NCI-H2107 treated with DMSO at 0.1 percent for 48 hours (cell line): ENCODE measurements around the gene ZNF831.

Source experiments
- DNase-seq: peaks from one replicate; lab custom pipeline; 2025; ENCODE audit not compliant: unreplicated experiment; lab: John Stamatoyannopoulos, UW

The ZNF831 gene

DNA sequence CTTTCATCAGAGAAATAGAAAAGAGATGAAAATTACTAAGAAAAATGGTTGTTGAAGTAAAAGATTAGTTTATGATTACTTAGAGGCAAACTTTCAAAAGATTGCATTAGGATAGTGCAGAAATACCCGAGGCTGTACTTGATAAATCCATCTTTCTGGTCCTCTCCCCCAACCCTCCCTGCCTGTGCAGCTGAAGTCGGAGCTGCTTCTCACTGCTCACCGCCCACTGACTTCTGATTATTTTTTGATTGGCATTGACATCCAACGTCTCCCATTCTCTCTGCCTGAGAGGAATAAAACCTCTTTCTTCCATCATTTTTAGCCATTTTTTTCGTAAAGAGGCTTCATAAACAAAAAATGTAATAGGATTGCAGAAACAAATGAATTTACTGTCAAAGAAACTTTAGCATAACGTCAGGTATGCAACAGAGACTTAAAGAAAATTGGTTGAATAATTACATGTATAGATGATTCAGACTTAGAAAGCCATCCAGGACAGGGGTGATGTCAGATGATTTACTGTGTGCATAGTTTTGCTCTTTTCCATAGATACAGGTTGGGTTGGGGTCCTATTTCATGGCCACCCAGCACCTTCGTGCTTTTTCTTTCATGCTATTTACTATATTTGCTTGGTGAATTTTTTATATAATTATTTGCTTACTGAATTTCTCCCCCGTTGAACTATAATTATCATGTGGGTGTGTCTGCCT is 83.2 kb downstream of the ZNF831 start:
- no peak for DNase-seq

DNA sequence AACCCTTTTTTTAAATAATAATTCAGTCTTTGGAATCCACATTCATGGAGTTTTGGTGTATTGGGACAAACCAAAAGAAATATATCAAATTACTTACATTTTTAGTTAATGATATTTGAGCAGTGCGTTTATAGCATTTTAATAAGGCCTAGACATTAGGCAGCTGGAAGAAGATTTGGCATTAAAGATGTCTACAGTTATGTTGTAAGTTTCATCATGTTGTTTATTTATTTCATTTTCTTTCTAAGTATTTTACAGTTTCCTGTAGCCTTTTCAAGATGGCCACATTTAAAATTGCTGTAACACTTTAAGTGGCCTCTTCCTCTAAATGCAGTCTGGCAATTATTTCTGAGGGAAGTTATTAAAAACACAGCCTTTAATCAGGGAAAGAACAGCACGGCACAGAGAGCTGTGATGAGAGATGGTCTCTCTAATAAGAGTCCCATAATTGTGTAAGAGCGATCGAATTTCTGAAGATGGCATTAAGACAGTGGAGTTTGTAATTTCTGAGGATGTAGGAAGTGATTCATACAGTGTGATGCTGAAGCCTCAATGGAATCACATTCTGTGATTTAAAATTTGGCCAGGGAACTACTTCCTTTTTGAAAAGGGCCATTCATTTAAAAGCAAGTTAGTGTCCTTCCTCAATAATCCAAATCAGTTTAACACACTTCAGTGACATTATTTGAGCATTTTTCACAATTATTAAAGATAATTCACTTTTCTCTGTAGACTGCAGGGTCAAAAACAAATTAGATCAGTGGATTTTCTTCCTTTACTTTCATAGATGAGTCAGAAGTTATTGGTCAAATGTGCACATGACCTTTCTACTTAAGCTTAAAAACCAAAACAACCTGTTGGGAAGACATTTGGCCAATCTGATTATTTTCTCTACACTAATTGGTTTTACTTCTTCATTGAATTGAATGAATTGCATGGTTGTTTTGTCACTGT is 84.4 kb downstream of the ZNF831 start:
- DNase-seq, result no peak

DNA sequence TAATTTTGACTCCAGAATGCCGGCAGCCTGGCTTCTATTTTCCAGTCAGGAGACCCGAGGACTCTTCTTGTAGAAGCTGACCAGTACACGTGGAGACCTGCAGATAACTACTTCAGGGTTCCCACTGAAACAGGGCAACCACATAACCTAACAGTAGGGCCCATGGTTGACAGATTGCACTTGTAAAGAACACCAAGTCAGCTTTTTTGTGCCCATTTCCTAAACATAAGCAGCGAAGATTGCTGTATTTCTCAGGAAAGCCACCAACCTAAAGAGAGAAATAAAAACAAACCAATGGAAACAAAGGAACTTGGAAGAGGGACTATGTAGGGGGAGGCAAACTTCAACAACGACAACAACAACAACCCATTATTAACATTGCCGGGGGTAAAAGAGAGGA is 86.7 kb downstream of the ZNF831 start:
- no peak for DNase-seq

DNA sequence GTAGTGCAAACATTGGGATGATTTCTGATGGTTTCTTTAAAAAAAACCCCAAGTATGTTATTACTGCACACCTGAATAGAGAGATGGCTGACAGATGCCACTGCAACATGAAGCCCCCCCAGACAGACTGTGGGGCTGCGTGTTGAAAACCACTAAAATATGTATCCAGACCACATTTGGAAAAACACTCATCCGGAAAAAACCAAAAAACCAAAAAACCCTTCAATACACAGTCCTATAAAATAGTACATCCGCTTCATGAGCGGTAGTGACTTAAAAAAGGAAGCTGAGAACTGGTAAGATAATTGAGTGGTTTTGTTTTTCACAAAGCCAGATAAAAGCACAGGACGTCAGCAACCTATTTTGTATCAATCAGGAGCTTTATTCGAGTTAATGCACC is 89.7 kb downstream of the ZNF831 start:
- no peak for DNase-seq

DNA sequence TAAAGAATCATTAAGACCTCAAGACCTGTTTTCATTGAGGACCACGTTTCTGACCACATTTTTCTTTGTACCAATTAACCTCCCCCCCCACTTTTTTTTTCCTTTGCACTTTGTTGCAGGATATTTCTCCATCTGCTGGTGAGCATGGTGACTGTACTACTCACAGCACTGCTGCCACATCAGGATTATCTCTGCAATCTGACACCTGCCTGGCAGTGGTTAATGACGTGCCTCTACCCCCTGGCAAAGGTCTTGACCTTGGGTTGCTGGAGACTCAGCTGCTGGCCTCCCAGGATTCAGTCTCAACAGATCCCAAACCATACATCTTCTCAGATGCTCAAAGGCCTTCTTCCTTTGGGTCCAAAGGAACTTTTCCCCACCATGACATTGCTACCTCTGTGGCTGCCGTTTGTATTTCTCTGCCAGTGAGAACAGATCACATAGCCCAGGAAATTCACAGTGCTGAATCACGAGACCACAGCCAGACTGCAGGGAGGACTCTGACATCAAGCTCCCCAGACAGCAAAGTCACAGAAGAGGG is 90.2 kb downstream of the ZNF831 start:
- no peak for DNase-seq

DNA sequence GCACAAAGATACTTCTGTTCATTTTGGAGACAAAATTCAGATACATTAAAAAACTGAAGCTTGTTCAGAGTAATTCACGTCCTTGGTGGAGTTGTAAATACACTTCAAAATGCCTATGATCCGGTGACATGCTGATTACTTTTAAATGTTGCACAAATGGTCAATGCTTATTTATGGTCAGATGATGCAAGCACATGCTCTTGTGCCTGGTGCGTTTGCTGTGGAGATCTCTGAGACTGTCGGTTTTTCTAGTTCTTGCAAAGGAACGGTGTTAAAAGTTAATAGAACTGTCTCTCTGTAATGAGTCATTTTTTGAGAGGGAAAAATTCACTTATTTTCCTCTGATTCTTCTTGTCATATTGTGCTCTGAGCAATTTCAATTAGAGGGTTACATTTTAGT is 91.6 kb downstream of the ZNF831 start:
- DNase-seq, result no peak

DNA sequence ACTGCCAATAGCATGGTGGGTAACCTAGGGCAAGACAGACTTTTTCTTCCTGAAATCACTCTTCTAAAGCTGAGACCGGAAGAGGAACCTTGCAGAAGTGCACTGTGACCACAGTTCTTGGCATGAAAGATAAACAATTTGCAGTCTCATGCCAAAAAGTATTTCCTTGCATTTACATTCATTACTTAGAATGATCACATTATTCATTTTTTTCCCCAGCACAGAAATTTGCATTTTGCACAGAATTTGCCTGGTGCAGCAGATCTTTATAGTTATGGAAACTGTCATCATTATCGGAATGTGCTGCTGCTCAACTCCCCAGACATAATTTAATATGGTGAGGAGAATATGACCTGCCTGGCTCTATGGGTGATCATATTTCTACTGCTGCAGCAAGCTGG is 94.6 kb downstream of the ZNF831 start:
- no peak for DNase-seq

DNA sequence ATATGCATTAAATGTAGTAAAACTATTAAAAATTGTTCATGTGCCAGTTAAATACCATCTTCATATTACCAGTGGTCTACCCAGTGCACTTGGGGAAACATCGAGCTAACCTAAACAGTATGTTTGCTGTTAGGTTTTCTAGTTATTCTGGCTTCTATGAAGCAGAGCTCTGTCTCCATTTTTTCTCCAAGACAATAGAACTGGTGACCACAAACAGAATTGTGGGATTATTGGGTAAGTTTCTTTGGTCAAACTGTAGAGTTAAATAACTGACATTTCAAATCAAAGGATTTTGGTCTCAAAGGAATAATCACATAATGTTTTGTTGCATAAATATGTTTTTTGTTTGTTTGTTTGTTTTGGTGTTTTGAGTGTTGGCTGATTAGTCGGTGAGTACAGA is 96.3 kb downstream of the ZNF831 start:
- no peak for DNase-seq

DNA sequence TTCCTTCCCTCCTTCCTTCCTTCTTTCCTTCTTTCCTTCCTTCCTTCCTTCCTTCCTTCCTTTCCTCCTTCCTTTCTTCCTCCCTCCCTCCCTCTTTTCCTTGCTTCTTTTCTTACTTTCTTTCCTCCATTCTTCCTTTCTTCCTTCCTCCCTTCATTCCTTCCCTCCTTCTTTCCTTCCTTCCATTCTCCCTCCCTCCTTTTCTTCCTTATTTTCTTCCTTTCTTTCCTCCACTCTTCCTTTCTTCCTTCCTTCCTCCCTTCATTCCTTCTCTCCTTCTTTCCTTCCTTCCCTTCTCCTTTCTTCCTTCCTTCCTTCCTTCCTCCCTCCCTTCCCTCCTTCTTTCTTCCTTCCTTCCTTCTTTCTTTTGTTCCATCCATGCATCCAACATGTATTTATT is 101.7 kb downstream of the ZNF831 start:
- DNase-seq, result no peak

DNA sequence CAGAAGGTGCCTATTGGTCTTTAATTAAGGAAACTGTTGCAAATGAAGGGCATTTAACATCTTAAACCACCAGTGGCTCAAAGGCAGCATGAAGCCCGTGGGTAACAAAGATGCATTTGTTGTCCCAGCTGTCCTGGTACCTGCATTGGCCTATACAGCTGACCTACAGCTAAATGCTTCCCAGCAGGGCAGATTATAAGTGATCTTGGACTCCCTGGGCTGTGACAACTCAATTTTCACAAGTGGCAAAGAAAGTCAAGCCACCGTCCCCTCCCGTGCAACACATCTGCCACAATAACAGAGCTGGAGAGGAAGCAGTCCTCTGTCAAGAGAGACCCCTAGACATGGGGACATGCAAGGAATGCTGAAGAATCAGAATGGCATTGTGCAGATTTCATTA is 105.2 kb downstream of the ZNF831 start:
- no peak for DNase-seq

DNA sequence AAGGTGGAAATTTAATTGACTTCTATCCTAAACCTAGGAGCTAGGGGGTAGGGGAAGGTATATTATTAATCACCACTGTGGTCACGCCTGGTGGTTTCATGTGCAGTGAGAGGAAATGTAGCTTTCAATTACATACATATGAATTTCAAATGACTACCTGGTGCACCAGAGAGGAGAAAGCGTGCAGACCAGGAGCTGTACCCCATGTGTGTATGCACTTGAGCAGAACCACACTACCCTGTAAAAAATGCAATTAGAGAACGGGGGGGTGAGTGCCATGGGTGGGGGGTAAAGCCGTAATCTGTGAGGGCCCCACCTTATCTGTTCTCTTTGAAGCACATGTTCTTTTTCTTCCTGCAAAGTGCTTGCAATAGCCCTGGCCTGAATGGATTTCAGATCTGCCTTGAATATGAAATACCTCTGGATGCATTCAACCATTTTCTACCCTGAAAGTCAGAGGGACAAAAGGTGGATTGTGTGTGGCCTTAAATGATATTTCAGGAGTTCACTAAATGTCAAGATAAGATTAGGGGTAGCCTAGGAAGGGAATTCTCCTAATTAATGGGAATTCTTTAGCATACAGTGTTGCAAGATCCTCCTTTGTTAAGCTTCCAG is 105.9 kb downstream of the ZNF831 start:
- no peak for DNase-seq

DNA sequence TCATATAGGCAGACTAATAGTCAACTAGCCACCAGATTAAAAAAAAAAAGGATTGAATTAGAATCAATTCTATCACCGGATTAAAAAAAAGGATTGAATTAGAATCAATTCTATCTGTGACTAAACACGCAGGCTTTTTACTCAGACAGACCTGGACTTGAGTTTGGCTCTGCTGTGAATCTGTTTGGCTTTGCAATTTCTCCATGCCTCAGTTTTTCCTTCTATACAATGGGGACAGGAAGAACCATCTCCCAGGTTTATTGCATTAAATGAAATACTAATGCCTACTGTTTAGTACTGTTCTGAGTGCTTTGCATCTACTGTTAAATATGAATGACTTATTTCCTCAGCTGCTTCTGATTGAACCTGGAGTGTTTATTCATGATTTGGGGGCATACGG is 106.8 kb downstream of the ZNF831 start:
- DNase-seq, result no peak

DNA sequence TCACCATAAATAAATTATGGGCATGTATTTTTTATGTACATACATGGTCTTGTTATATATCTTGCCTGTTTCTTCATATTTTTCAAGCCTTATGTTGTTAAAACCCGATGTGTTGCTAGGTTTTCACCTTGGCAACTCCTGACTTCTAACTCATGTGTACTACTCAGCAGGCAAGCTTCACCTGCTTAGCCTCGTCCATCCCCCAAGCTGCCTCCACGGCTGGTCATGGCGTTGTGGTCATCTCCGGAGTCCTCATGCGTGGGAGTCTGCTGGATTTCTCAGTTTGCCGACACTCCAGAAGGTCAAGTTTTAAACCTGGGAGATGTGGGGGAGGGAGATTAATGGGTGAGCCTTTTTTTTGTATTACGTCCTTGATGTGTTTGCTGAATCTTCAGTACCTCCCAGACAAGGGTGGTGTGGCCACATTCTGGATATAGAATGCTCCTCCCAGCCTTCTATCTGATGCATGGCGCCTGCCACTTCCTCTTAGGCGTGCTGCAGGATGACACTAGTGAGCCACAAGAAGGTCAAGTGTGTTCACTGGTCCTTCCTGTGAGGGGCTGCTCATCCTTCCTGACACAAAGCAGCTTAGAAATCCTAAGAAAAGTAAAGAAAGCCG is 110.2 kb downstream of the ZNF831 start:
- DNase-seq, result no peak

DNA sequence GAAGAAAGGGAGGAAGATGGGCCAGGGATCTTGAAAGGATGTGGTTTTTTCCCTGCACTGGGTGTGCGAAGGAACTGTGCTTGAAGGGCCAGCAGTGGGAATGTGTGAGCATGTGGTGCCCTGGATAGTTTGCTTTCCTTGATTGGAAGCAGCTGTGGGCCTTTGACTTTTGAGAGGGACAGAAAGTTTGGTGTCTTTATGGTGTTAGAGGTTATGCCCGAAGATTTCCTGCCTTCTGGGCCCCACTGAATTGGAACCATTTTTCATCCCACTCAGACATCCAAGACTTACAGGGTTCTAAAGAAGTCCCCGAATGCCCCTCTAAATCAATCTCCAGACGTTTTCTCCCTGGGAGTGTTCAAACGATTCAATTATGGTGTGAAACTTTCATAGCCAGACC is 113.3 kb downstream of the ZNF831 start:
- no peak for DNase-seq

DNA sequence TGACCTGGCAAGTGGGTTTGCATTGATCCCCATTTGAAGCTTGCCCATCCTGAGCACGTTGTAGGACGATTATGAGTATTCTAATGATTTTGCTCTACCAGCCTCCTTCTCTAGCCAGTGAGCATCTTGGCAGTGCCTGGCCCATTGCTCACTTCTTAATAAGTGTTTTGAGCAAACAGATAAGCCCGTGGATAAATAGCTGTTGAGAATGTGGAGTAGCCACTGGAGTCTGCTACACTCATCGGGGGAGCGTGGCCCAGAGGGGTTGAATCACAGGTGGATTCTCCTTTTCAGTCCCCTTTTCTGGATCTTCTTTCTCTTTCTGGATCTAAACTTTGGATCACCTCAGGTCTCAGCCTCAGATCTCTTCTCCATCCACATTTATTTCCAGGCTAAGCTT is 120.8 kb downstream of the ZNF831 start:
- DNase-seq, result no peak

DNA sequence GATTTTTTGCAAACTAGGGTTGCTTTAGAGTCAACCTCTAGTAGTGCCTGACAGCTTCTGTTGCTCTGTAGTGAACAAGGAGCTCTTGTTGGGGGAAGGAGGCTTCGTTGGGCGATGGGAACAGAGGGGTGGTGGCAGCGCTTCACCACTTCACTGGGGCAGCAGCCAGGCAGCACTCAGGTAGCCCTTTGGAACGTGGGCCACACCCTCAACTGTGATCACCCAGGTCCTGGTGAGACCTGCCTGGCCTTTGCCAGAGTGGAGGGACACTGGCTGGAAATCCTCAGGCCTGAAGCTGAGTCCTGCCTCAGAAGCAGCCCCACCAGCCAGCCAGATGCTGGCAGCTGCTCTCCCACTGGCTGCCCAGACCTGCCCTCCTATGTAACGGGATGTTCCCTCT is 126.4 kb downstream of the ZNF831 start:
- no peak for DNase-seq

DNA sequence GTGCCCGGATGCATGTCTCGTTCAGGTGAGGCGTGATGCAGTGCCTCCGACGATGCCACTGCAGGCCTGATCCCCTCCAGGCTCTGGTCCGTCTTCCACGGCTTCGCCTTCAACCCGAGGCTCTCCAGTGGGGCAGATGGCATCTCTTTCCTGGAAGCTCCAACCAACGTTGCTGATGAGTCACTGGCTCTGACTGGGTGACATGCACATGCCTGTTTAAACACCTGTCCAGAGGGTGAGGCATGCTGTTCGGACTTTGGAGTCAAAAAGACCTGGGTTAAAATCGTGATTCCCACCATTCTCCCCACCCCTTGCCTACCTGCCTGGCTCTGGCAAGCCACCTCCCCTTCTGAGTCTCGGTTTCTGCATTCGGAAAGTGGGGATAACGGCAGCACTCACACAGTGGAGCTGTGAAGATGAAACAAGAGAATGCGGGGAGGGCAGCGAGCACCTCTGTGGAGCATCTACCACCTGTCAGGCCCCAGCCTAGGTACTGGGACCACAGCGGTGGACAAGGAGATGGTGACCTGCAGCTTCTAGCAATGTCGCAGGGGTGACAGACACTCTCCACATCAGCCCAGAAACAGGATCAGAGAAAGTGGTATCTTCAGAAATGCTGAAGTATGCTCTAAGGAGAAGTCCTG is 128.2 kb downstream of the ZNF831 start:
- no peak for DNase-seq

DNA sequence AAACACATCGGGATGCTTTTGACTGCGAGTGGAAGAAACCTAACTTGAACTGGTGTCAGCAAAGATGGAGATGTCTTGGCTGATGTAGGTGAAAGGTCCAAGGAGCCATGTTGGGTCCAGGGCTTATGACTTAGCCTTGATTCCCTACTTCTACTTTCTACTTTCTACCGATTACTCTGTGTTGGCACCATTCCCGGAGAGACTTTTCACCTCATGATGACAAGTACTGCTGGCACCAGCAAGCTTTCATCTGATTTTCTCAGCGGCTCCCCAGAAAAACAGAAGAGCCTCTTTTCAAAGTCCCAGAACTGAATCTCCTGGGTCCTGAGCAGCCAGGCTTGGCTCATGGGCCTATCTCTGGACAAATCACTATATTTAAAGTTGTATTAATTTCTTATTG is 131.9 kb downstream of the ZNF831 start:
- DNase-seq, result no peak

DNA sequence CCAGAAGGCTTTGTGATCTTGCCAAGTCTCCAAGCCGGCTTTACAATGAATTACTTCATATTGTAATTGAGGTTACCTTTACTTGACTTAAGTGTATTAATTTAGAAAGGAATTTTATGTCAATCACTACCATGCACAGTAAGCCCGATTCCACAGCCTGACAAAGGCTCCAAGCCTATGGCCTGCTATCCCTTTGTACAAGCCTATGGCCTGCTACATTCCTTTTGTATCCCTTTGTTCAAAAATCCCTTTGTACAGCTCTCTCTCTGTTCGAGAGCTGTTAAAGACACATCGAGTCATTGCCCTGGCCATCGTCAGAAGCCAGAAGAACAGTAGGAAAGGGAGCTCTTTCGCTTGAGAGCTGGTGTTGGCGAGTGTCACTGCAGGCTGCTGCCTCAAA is 134.1 kb downstream of the ZNF831 start:
- DNase-seq, result no peak

DNA sequence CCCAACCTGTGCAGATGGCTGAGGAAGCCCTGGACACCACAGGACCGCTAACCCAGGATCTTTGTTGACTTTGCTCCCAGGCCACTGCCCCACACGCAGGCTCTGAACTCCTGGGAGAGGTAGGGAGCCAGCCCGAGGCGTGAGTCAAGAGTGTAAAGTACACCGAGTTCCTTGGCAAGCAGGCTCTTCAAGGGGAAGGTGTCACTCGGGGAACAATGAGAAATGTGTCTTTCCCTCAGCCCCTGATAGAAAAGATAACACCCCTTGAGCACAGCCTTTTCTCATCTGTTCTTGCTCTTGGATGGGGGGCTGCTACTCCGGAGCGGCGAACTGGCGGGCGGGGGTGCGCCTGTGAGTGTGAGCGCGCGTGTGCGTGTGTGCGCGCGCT is 136.3 kb downstream of the ZNF831 start:
- DNase-seq, result no peak
